Measurements from ENCODE around the gene AFF2.
"Not testable (repeated sequence)": the region's sequence is repeated elsewhere in the genome, so short reads cannot be mapped to it uniquely, and the experiment has no call there.

Gene AFF2

GRCh38 chrX:148871422-148872160 lies 371.2 kb downstream of the AFF2 start:
- DNase-seq = no peak

- no peak for DNase-seq
Observed at GRCh38 chrX:148872161-148872535, 371.7 kb downstream of the AFF2 start.

GRCh38 chrX:148872881-148873280 lies 372.5 kb downstream of the AFF2 start:
- DNase-seq = no peak

- DNase-seq = no peak
Observed at GRCh38 chrX:148874636-148875246, 374.3 kb downstream of the AFF2 start.

GRCh38 chrX:148878371-148878770 lies 378.0 kb downstream of the AFF2 start:
- DNase-seq = no peak

GRCh38 chrX:148885203-148885602 lies 384.8 kb downstream of the AFF2 start:
- DNase-seq = no peak

GRCh38 chrX:148893395-148893794 lies 393.0 kb downstream of the AFF2 start:
- no peak for DNase-seq

GRCh38 chrX:148902581-148902980 lies 402.2 kb downstream of the AFF2 start:
- DNase-seq = no peak

- no peak for DNase-seq
Observed at GRCh38 chrX:148903176-148903575, 402.8 kb downstream of the AFF2 start.

- no peak for DNase-seq
Observed at GRCh38 chrX:148904421-148905111, 404.1 kb downstream of the AFF2 start.

- no peak for DNase-seq
Observed at GRCh38 chrX:148905400-148905799, 405.0 kb downstream of the AFF2 start.

GRCh38 chrX:148906628-148907027 lies 406.2 kb downstream of the AFF2 start:
- DNase-seq = not testable (repeated sequence)

GRCh38 chrX:148909758-148910157 lies 409.3 kb downstream of the AFF2 start:
- DNase-seq = no peak

- DNase-seq = no peak
Observed at GRCh38 chrX:148913971-148914370, 413.6 kb downstream of the AFF2 start.

GRCh38 chrX:148914783-148915182 lies 414.4 kb downstream of the AFF2 start:
- no peak for DNase-seq

- DNase-seq = no peak
Observed at GRCh38 chrX:148915474-148915873, 415.1 kb downstream of the AFF2 start.

GRCh38 chrX:148917441-148917840 lies 417.0 kb downstream of the AFF2 start:
- DNase-seq = no peak

GRCh38 chrX:148923631-148924030 lies 423.2 kb downstream of the AFF2 start:
- no peak for DNase-seq

GRCh38 chrX:148926371-148926770 lies 426.0 kb downstream of the AFF2 start:
- DNase-seq = no peak

GRCh38 chrX:148928811-148929210 lies 428.4 kb downstream of the AFF2 start:
- no peak for DNase-seq

- DNase-seq = no peak
Observed at GRCh38 chrX:148929686-148930085, 429.3 kb downstream of the AFF2 start.

GRCh38 chrX:148930206-148930729 lies 429.9 kb downstream of the AFF2 start:
- no peak for DNase-seq

GRCh38 chrX:148933881-148934280 lies 433.5 kb downstream of the AFF2 start:
- no peak for DNase-seq

- no peak for DNase-seq
Observed at GRCh38 chrX:148938348-148938747, 437.9 kb downstream of the AFF2 start.
